H1 (cell line): ENCODE data around the gene C1QTNF1. TPM values are rescaled to one million over a fixed set of nuclear protein-coding genes. Genes with fewer than 3 reads are reported as not detected.

ENCODE experiments used
- CTCF ChIA-PET: fragments of 300-600 bp; sonication (Branson Sonifier 250); formaldehyde crosslinking; loops from one replicate; lab custom pipeline; 2021; ENCODE audit not compliant: partially characterized antibody; lab: Charles Lee
- POLR2A ChIA-PET: fragments of 300-600 bp; sonication (Branson Sonifier 250); formaldehyde crosslinking; loops from one replicate; lab custom pipeline; 2021; ENCODE audit warnings: inconsistent platforms; ENCODE audit not compliant: partially characterized antibody; lab: Charles Lee
- DNase-seq, 2 experiments: peaks; one replicate each; pipeline versions ENCODE4 v3.0.0 to v3.0.0-alpha.2; 2010 to 2022; ENCODE audit warnings: low spot score in 2 of 2, low read depth in 1 of 2, mixed read lengths in 1 of 2
- FAIRE-seq: peaks from 2 replicates; lab custom pipeline; 2011; peaks lifted over from hg19 to GRCh38; lab: Jason Lieb, UNC
- H2AFZ ChIP-seq: 2 replicates; pipeline ENCODE4 v1.8.1; 2012; ENCODE audit warnings: low read length, inconsistent platforms
- H2AK5ac ChIP-seq: 2 replicates; pipeline ENCODE4 v1.6.1; 2013; ENCODE audit warnings: low read depth, low read length
- H2BK120ac ChIP-seq: replicated peaks from 2 replicates; pipeline ENCODE3; 2013; ENCODE audit warnings: low read depth, low read length, inconsistent platforms
- H2BK12ac ChIP-seq: 2 replicates; pipeline ENCODE4 v1.6.1; 2013; ENCODE audit warnings: low read depth, low read length
- H2BK15ac ChIP-seq: 2 replicates; pipeline ENCODE4 v1.6.1; 2013; ENCODE audit warnings: low read length
- H2BK20ac ChIP-seq: 2 replicates; pipeline ENCODE4 v1.6.1; 2013; ENCODE audit warnings: low read length
- H2BK5ac ChIP-seq: 2 replicates; pipeline ENCODE4 v1.6.1; 2013; ENCODE audit warnings: low read depth, low read length
- H3K14ac ChIP-seq: 2 replicates; pipeline ENCODE4 v1.6.1; 2013; ENCODE audit warnings: inconsistent platforms; ENCODE audit not compliant: insufficient read length
- H3K18ac ChIP-seq: 2 replicates; pipeline ENCODE4 v1.6.1; 2013; ENCODE audit warnings: low read length; ENCODE audit errors: extremely low read depth
- H3K23ac ChIP-seq: 2 replicates; pipeline ENCODE4 v1.6.1; 2013; ENCODE audit warnings: inconsistent platforms; ENCODE audit not compliant: insufficient read length
- H3K23me2 ChIP-seq: 2 replicates; pipeline ENCODE4 v1.6.1; 2013; ENCODE audit warnings: low read depth, low read length
- H3K27ac ChIP-seq: 2 replicates; pipeline ENCODE4 v1.6.1; 2011; ENCODE audit warnings: low read depth, low read length, inconsistent platforms
- H3K27me3 ChIP-seq, 4 experiments: replicated peaks in 1 of 4; 1 replicate in 1 of 4; 2 replicates in 3 of 4; pipeline versions ENCODE4 v1.6.1 to v1.8.1; 2011 to 2013; ENCODE audit warnings: low read length in 3 of 4, mild to moderate bottlenecking in 3 of 4, inconsistent platforms in 2 of 4, mixed read lengths in 2 of 4, moderate library complexity in 1 of 4; ENCODE audit not compliant: control insufficient read depth in 3 of 4, insufficient read depth in 3 of 4; ENCODE audit errors: extremely low read depth in 1 of 4
- H3K36me3 ChIP-seq, 4 experiments: 2 replicates each; pipeline versions ENCODE4 v1.6.1 to v1.8.1; 2011 to 2013; ENCODE audit warnings: mild to moderate bottlenecking in 4 of 4, low read length in 3 of 4, moderate library complexity in 2 of 4, control low read depth in 1 of 4, inconsistent platforms in 1 of 4; ENCODE audit not compliant: insufficient read depth in 4 of 4, control insufficient read depth in 2 of 4
- H3K4ac ChIP-seq: replicated peaks from 2 replicates; pipeline ENCODE3; 2013; ENCODE audit warnings: low read length, low read depth, mixed read lengths, inconsistent platforms; ENCODE audit not compliant: insufficient read length
- H3K4me1 ChIP-seq, 4 experiments: replicated peaks in 1 of 4; 1 replicate in 1 of 4; 2 replicates in 3 of 4; pipeline versions ENCODE4 v1.6.1 to v1.8.1; 2011 to 2013; ENCODE audit warnings: low read length in 3 of 4, inconsistent platforms in 2 of 4, mixed read lengths in 1 of 4; ENCODE audit not compliant: insufficient read depth in 4 of 4, control insufficient read depth in 3 of 4
- H3K4me2 ChIP-seq, 2 experiments: 2 replicates each; pipeline versions ENCODE4 v1.6.1 to v1.8.1; 2011 to 2013; ENCODE audit warnings: low read depth in 2 of 2, low read length in 2 of 2, control low read depth in 1 of 2, inconsistent platforms in 1 of 2, mild to moderate bottlenecking in 1 of 2; ENCODE audit not compliant: insufficient read depth in 1 of 2
- H3K4me3 ChIP-seq, 4 experiments: fragments of 200-600, 300-600 bp in 1 of 4; sonication (generic), shearing (Covaris generic), sonication (Bioruptor Twin) in 1 of 4; 2 replicates each; pipeline versions ENCODE4 v1.5.1 to v1.8.1; 2011 to 2016; ENCODE audit warnings: low read length in 4 of 4, low read depth in 3 of 4, control low read depth in 2 of 4, inconsistent platforms in 2 of 4, mild to moderate bottlenecking in 2 of 4, mixed read lengths in 1 of 4, moderate library complexity in 1 of 4; ENCODE audit not compliant: insufficient read depth in 2 of 4; ENCODE audit errors: extremely low read depth in 1 of 4
- H3K56ac ChIP-seq: replicated peaks from 2 replicates; pipeline ENCODE3; 2013; ENCODE audit warnings: low read depth, mild to moderate bottlenecking, mixed read lengths, low read length, inconsistent platforms; ENCODE audit not compliant: insufficient read length
- H3K79me1 ChIP-seq: 2 replicates; pipeline ENCODE4 v1.6.1; 2013; ENCODE audit warnings: low read depth, low read length, control low read depth
- H3K79me2 ChIP-seq, 2 experiments: 2 replicates each; pipeline versions ENCODE4 v1.6.1 to v1.8.1; 2012 to 2013; ENCODE audit warnings: low read length in 2 of 2, mild to moderate bottlenecking in 2 of 2, inconsistent platforms in 1 of 2; ENCODE audit not compliant: insufficient read depth in 2 of 2, control insufficient read depth in 1 of 2
- H3K9ac ChIP-seq, 4 experiments: replicated peaks in 1 of 4; 1 replicate in 1 of 4; 2 replicates in 3 of 4; pipeline versions ENCODE4 v1.6.1 to v1.8.1; 2011 to 2013; ENCODE audit warnings: low read depth in 3 of 4, low read length in 3 of 4, control low read depth in 2 of 4, mild to moderate bottlenecking in 2 of 4, moderate library complexity in 2 of 4, inconsistent platforms in 1 of 4; ENCODE audit errors: extremely low read depth in 1 of 4
- H3K9me3 ChIP-seq, 2 experiments: 2 replicates each; pipeline versions ENCODE4 v1.6.1 to v1.8.1; 2012 to 2013; ENCODE audit warnings: mild to moderate bottlenecking in 2 of 2, moderate library complexity in 2 of 2, control low read depth in 1 of 2, inconsistent platforms in 1 of 2, low read depth in 1 of 2, low read length in 1 of 2, mixed read lengths in 1 of 2; ENCODE audit not compliant: insufficient read depth in 2 of 2
- H4K20me1 ChIP-seq, 2 experiments: replicated peaks in 1 of 2; 2 replicates each; pipeline versions ENCODE3 to v1.8.1; 2011 to 2013; ENCODE audit warnings: inconsistent platforms in 2 of 2, low read length in 2 of 2, mild to moderate bottlenecking in 1 of 2; ENCODE audit not compliant: insufficient read depth in 2 of 2, control insufficient read depth in 1 of 2
- H4K5ac ChIP-seq: 2 replicates; pipeline ENCODE4 v1.6.1; 2013; ENCODE audit warnings: low read length, low read depth, mixed read lengths, inconsistent platforms; ENCODE audit not compliant: insufficient read length
- H4K8ac ChIP-seq: 2 replicates; pipeline ENCODE4 v1.8.0; 2013; ENCODE audit warnings: mild to moderate bottlenecking, moderate library complexity, low read length, inconsistent platforms; ENCODE audit not compliant: insufficient read depth; ENCODE audit errors: extremely low read depth
- H4K91ac ChIP-seq: replicated peaks from 2 replicates; pipeline ENCODE3; 2013; ENCODE audit warnings: low read length, mixed read lengths, inconsistent platforms; ENCODE audit not compliant: insufficient read length
- JUND ChIP-seq: IDR thresholded peaks from 2 replicates; pipeline ENCODE4 v1.6.1; 2011; ENCODE audit warnings: mild to moderate bottlenecking, improper control_type of control experiment, low read length
- SIRT6 ChIP-seq: IDR thresholded peaks from one replicate; pipeline ENCODE4 v1.7.1; 2012; ENCODE audit warnings: low read length, inconsistent platforms
- WGBS, 2 experiments: shearing (Covaris generic) in 1 of 2; methylation state at CpG; one replicate each; pipeline versions ENCODE4 v1.1.6 to v1.1.7; 2013 to 2015; ENCODE audit warnings: low lambda C conversion rate in 2 of 2, mixed read lengths in 2 of 2, inconsistent platforms in 1 of 2, low coverage in 1 of 2, missing lambda C conversion rate in 1 of 2; ENCODE audit not compliant: insufficient replicate concordance in 2 of 2, insufficient coverage in 1 of 2, insufficient read length in 1 of 2; ENCODE audit errors: extremely low coverage in 1 of 2, missing lambda C conversion rate in 1 of 2; 5-methylcytosine and 5-hydroxymethylcytosine counted together
- polyA plus RNA-seq, 7 experiments: library from polyadenylated mRNA; depleted of rRNA in 3 of 7; stranded (reverse) in 5 of 7; unstranded in 2 of 7; fragments of >200 nt in 5 of 7; fragments of 200-250 nt in 2 of 7; gene quantifications; 1 replicate in 5 of 7; 2 replicates in 1 of 7; 4 replicates in 1 of 7; pipeline versions ENCODE4 v1.2.1 to v1.2.3, GENCODE V29; 2011 to 2013; ENCODE audit warnings: missing spikeins in 2 of 7, mixed read lengths in 2 of 7
- total RNA-seq: library from RNA; stranded (reverse); fragmentation: NEBNext Ultra II Directional; extraction: Animal tissue kit (Norgen Biotek cat#: 25700); gene quantifications from 2 replicates; pipeline ENCODE4 v1.2.1, GENCODE V29; 2021

C1QTNF1 gene
- total and polyA plus RNA-seq, 2 of the 8 experiments (the other 6 are each of a cell fraction or from before 2014, with no cell fraction given): 1.5 to 2.5 TPM

- Histone ChIP-seq H2BK15ac (no peak overlapping the region), H4K5ac (no peak overlapping the region), H2AFZ (no peak overlapping the region), H3K4me3 (no peak overlapping the region), H2BK20ac (no peak overlapping the region), H4K20me1 (peaks cover 0 to 11% of the 10 kb centered on the region in 2 experiments), H2BK120ac (no peak overlapping the region), H3K23me2 (peaks cover 4% of the 10 kb centered on the region; the same call in 1 of the 2 replicates), H2BK12ac (no peak overlapping the region), H3K4me2 (no peak overlapping the region), H3K4ac (no peak overlapping the region), H3K36me3 (no peaks in the 10 kb centered on the region; a peak in 1 of 8 replicates), H3K9me3 (no peaks in the 10 kb centered on the region; a peak in 1 of 4 replicates), H4K8ac (no peak overlapping the region), H3K23ac (no peak overlapping the region), H3K27me3 (peaks cover 0 to 2% (median 0%) of the 10 kb centered on the region in 4 experiments; a peak in 2 of 7 replicates), H3K4me1 (no peaks in the 10 kb centered on the region), H3K79me2 (no peaks in the 10 kb centered on the region), H3K9ac (no peak overlapping the region), H4K91ac (no peak overlapping the region), H3K14ac (no peak overlapping the region), H2BK5ac (no peak overlapping the region), H3K27ac (no peak overlapping the region), H2AK5ac (no peak overlapping the region), H3K79me1 (peaks cover 8% of the 10 kb centered on the region), H3K56ac (no peak overlapping the region), H3K18ac (no peak overlapping the region)
- no peak for TF ChIP-seq SIRT6
- TF ChIP-seq JUND: no peak
- no peak for FAIRE-seq
- ChIA-PET POLR2A (no interaction called here), CTCF (interaction anchor here (0.6 to 4.7 kb wide), 28 partner anchors 9 to 392 kb away, joined by 3 to 63 read pairs (median 5); no protein-coding TSS in a partner anchor)
- no peak for DNase-seq
- 89% methylated on average over 11 of the region's 11 CpGs; no CpG with 5 or more reads in 1 of the 2 experiments for WGBS, 2 experiments
Measured at GRCh38 chr17:79044462-79044861, 20.5 kb downstream of the C1QTNF1 start.
